ENCODE results near the gene FLNB. TPM values are rescaled to one million over a fixed set of nuclear protein-coding genes. Genes with fewer than 3 reads are reported as not detected.
A peak's percentile ranks its signal among the peaks of the same experiment; 100 is the strongest.

Gene FLNB
- total RNA-seq, 1 donor from 2014 or later, result 521 TPM

DNA sequence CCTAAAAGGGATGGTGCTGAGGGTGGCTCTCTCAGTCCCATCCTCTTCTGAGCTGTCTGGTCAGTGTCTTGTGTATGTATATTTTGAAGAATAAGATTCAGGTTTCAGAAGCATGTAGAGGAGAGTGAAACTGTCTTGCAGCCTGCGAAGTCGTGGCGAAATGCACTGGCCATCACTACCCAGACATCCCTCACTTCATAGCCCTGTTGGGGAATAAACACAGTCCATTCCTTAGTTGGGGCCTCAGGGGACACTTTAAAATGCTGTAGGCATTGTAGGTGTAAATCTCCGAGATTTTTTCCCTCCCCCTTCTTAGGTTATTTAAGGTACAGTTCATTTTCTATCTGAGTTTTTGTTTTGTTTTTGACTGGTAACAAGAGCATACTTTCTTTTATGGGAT is 108.8 kb downstream of the FLNB start:
- TF ChIP-seq CTCF (IDR thresholded peaks at IDR 0.05; ENCODE audit: insufficient read depth, low read depth, low read length), result no peak
- TF ChIP-seq EZH2 (IDR thresholded peaks at IDR 0.05; ENCODE audit: insufficient read depth, low read length), result no peak
- H3K9me3 Mint-ChIP-seq (ENCODE audit: unreplicated experiment), result no peaks in the 10 kb centered on the region
- peak overlapping the region; percentile 52 for H3K4me3 Mint-ChIP-seq (ENCODE audit: unreplicated experiment)
- Histone ChIP-seq H3K27ac (ENCODE audit: low read depth, low read length) (no peak overlapping the region), H3K4me1 (ENCODE audit: insufficient read depth, low read length) (peaks cover 11% of the 10 kb centered on the region), H3K79me2 (ENCODE audit: insufficient read depth, low read length) (peaks cover 21% of the 10 kb centered on the region), H3K9ac (ENCODE audit: low read length) (no peak overlapping the region), H3K36me3 (ENCODE audit: insufficient read depth, low read length) (peaks cover 55% of the 10 kb centered on the region), H3K4me3 (ENCODE audit: insufficient read depth, low read depth, low read length) (no peak overlapping the region), H4K20me1 (ENCODE audit: insufficient read depth, low read length) (peaks cover 33% of the 10 kb centered on the region), H3K27me3 (ENCODE audit: insufficient read depth, low read length) (no peaks in the 10 kb centered on the region), H3K9me3 (ENCODE audit: insufficient read depth, low read depth, low read length) (no peaks in the 10 kb centered on the region), H3K4me2 (ENCODE audit: low read length) (no peak overlapping the region), H2AFZ (ENCODE audit: low read depth, low read length) (no peak overlapping the region)
- H3K4me1 Mint-ChIP-seq (ENCODE audit: low read depth, unreplicated experiment), result peaks cover 16% of the 10 kb centered on the region
- peaks cover 40% of the 10 kb centered on the region for H3K36me3 Mint-ChIP-seq (ENCODE audit: low read depth, unreplicated experiment)
- DNase-seq (ENCODE audit: low read depth) (no peak), FAIRE-seq (no peak)
- H3K27ac Mint-ChIP-seq (ENCODE audit: unreplicated experiment), result peak overlapping the region; percentile 77
- H3K27me3 Mint-ChIP-seq (ENCODE audit: low read depth, unreplicated experiment), result no peaks in the 10 kb centered on the region

DNA sequence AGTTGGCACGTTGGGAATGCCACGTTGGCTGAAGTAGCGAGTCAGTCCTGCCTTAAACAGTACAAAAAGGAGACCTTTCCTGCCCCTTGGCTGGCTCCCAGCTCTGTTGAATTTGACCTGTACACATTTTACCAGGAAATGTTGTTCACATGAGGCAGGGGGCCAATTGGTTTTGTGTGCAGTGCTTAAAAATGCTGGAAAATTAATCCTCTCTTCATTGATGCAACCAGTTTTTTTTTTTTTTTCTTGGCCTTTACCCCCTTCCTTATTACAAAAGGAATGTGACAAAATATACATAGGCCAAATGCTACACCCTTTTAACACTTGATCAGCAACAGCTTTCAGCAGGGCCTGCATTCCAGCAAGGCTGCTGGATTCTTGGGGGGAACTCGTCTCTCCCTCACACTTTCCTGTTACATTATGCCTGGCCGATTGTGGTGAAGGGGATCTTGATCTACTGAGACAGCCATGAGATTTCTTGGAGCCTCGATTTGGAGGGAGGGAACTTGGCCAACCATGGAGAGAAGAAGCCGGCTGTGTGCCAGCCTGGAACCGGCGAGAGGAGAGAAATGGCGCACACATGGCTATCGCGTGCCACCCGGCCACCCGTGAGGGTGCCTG is 109.4 kb downstream of the FLNB start:
- H4K20me1 ChIP-seq (ENCODE audit: insufficient read depth, low read length), result peaks cover 37% of the 10 kb centered on the region
- peaks cover 49% of the 10 kb centered on the region for H3K36me3 ChIP-seq (ENCODE audit: insufficient read depth, low read length)
- peaks cover 37% of the 10 kb centered on the region for H3K36me3 Mint-ChIP-seq (ENCODE audit: low read depth, unreplicated experiment)
- H3K27ac Mint-ChIP-seq (ENCODE audit: unreplicated experiment), result peak overlapping the region; percentile 2
- H3K27me3 ChIP-seq (ENCODE audit: insufficient read depth, low read length), result no peaks in the 10 kb centered on the region
- H3K9me3 Mint-ChIP-seq (ENCODE audit: unreplicated experiment), result no peaks in the 10 kb centered on the region
- peaks cover 18% of the 10 kb centered on the region for H3K79me2 ChIP-seq (ENCODE audit: insufficient read depth, low read length)
- peaks cover 16% of the 10 kb centered on the region for H3K4me1 Mint-ChIP-seq (ENCODE audit: low read depth, unreplicated experiment)
- no peak overlapping the region for H3K4me3 ChIP-seq (ENCODE audit: insufficient read depth, low read depth, low read length)
- DNase-seq (ENCODE audit: low read depth) (peak; percentile 42), FAIRE-seq (no peak)
- H3K4me3 Mint-ChIP-seq (ENCODE audit: unreplicated experiment), result no peak overlapping the region
- H3K27ac ChIP-seq (ENCODE audit: low read depth, low read length), result no peak overlapping the region
- no peak overlapping the region for H3K9ac ChIP-seq (ENCODE audit: low read length)
- H3K27me3 Mint-ChIP-seq (ENCODE audit: low read depth, unreplicated experiment), result no peaks in the 10 kb centered on the region
- H3K4me1 ChIP-seq (ENCODE audit: insufficient read depth, low read length), result peaks cover 11% of the 10 kb centered on the region
- H3K4me2 ChIP-seq (ENCODE audit: low read length), result peak overlapping the region; percentile 13
- no peaks in the 10 kb centered on the region for H3K9me3 ChIP-seq (ENCODE audit: insufficient read depth, low read depth, low read length)
- H2AFZ ChIP-seq (ENCODE audit: low read depth, low read length), result no peak overlapping the region
- TF ChIP-seq EZH2 (IDR thresholded peaks at IDR 0.05; ENCODE audit: insufficient read depth, low read length) (no peak), CTCF (IDR thresholded peaks at IDR 0.05; ENCODE audit: insufficient read depth, low read depth, low read length) (no peak)

DNA sequence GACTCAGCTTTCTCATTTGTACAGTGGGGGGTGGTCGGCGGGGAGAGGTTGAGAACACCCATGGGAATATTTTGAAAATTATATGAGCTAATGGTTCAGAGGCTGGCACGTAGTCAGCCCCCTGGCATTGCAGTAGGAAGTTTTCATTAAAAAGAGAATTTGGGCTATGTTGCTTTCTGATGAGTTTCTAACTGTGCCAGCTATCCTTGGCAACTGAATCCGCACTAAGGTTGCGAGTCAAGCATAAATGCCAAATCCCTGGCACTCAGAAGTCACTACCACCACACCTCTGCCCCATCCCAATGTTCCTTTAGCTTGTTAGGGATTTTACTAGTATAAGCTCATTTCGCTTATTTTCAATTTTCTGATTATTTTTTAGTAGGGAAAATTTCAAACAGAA is 111.0 kb downstream of the FLNB start:
- peaks cover 55% of the 10 kb centered on the region for H3K36me3 ChIP-seq (ENCODE audit: insufficient read depth, low read length)
- no peaks in the 10 kb centered on the region for H3K27me3 ChIP-seq (ENCODE audit: insufficient read depth, low read length)
- H3K27ac ChIP-seq (ENCODE audit: low read depth, low read length), result no peak overlapping the region
- peaks cover 18% of the 10 kb centered on the region for H3K79me2 ChIP-seq (ENCODE audit: insufficient read depth, low read length)
- no peaks in the 10 kb centered on the region for H3K27me3 Mint-ChIP-seq (ENCODE audit: low read depth, unreplicated experiment)
- H4K20me1 ChIP-seq (ENCODE audit: insufficient read depth, low read length), result peaks cover 52% of the 10 kb centered on the region
- H3K4me3 ChIP-seq (ENCODE audit: insufficient read depth, low read depth, low read length), result no peak overlapping the region
- TF ChIP-seq CTCF (IDR thresholded peaks at IDR 0.05; ENCODE audit: insufficient read depth, low read depth, low read length), result no peak
- no peak for TF ChIP-seq EZH2 (IDR thresholded peaks at IDR 0.05; ENCODE audit: insufficient read depth, low read length)
- H3K36me3 Mint-ChIP-seq (ENCODE audit: low read depth, unreplicated experiment), result peaks cover 35% of the 10 kb centered on the region
- no peaks in the 10 kb centered on the region for H3K9me3 ChIP-seq (ENCODE audit: insufficient read depth, low read depth, low read length)
- no peak overlapping the region for H3K4me2 ChIP-seq (ENCODE audit: low read length)
- DNase-seq (ENCODE audit: low read depth) (no peak), FAIRE-seq (no peak)
- peaks cover 11% of the 10 kb centered on the region for H3K4me1 ChIP-seq (ENCODE audit: insufficient read depth, low read length)
- no peaks in the 10 kb centered on the region for H3K9me3 Mint-ChIP-seq (ENCODE audit: unreplicated experiment)
- no peak overlapping the region for H3K9ac ChIP-seq (ENCODE audit: low read length)
- peaks cover 16% of the 10 kb centered on the region for H3K4me1 Mint-ChIP-seq (ENCODE audit: low read depth, unreplicated experiment)
- H3K4me3 Mint-ChIP-seq (ENCODE audit: unreplicated experiment), result no peak overlapping the region
- no peak overlapping the region for H2AFZ ChIP-seq (ENCODE audit: low read depth, low read length)
- no peak overlapping the region for H3K27ac Mint-ChIP-seq (ENCODE audit: unreplicated experiment)
